ENCODE data around the gene BCDIN3D.

BCDIN3D gene

GRCh38 chr12:49813131-49813530 is 29.8 kb downstream of the BCDIN3D start:
- DNase-seq = no peak

GRCh38 chr12:49811961-49812401 is 30.9 kb downstream of the BCDIN3D start:
- no peak for DNase-seq

- DNase-seq = no peak
Observed at GRCh38 chr12:49811136-49811535, 31.8 kb downstream of the BCDIN3D start.

- no peak for DNase-seq
Observed at GRCh38 chr12:49809906-49810389, 33.0 kb downstream of the BCDIN3D start.

GRCh38 chr12:49809381-49809905 is 33.5 kb downstream of the BCDIN3D start:
- no peak for DNase-seq

GRCh38 chr12:49808686-49809380 is 34.1 kb downstream of the BCDIN3D start:
- DNase-seq = no peak

- no peak for DNase-seq
Observed at GRCh38 chr12:49807991-49808580, 34.8 kb downstream of the BCDIN3D start.

- DNase-seq = no peak
Observed at GRCh38 chr12:49806877-49807276, 36.0 kb downstream of the BCDIN3D start.

- DNase-seq = no peak
Observed at GRCh38 chr12:49806321-49806813, 36.5 kb downstream of the BCDIN3D start.

GRCh38 chr12:49805409-49805808 is 37.5 kb downstream of the BCDIN3D start:
- DNase-seq = no peak

GRCh38 chr12:49804821-49805220 is 38.1 kb downstream of the BCDIN3D start:
- no peak for DNase-seq

- DNase-seq = no peak
Observed at GRCh38 chr12:49803693-49804450, 39.0 kb downstream of the BCDIN3D start.

GRCh38 chr12:49801141-49802063 is 41.5 kb downstream of the BCDIN3D start:
- no peak for DNase-seq

- no peak for DNase-seq
Observed at GRCh38 chr12:49800421-49801140, 42.3 kb downstream of the BCDIN3D start.

- DNase-seq = no peak
Observed at GRCh38 chr12:49798934-49799333, 44.0 kb downstream of the BCDIN3D start.

GRCh38 chr12:49798248-49798647 is 44.7 kb downstream of the BCDIN3D start:
- DNase-seq = no peak

- DNase-seq = no peak
Observed at GRCh38 chr12:49797449-49797776, 45.5 kb downstream of the BCDIN3D start.

- no peak for DNase-seq
Observed at GRCh38 chr12:49796606-49797448, 46.1 kb downstream of the BCDIN3D start.

- no peak for DNase-seq
Observed at GRCh38 chr12:49796155-49796554, 46.8 kb downstream of the BCDIN3D start.

- DNase-seq = no peak
Observed at GRCh38 chr12:49795654-49796105, 47.2 kb downstream of the BCDIN3D start.
